Measurements from ENCODE around the gene CCDC38. TPM values are rescaled to one million over a fixed set of nuclear protein-coding genes. Genes with fewer than 3 reads are reported as not detected.

The CCDC38 gene
- total RNA-seq, 1 donor from 2014 or later, result 0.13 TPM

GRCh38 chr12:95882873-95883272 lies 59.5 kb downstream of the CCDC38 start:
- Histone ChIP-seq H3K4me3 (no peak overlapping the region), H3K36me3 (no peaks in the 10 kb centered on the region), H3K9me3 (ENCODE audit: low read depth) (no peaks in the 10 kb centered on the region), H2AFZ (replicated peaks) (no peak overlapping the region), H3K9ac (no peak overlapping the region), H3K79me2 (ENCODE audit: low read depth) (no peaks in the 10 kb centered on the region), H3K27ac (no peak overlapping the region), H3K4me1 (no peaks in the 10 kb centered on the region), H4K20me1 (ENCODE audit: low read depth) (no peaks in the 10 kb centered on the region), H3F3A (ENCODE audit: low read depth) (no peaks in the 10 kb centered on the region), H3K4me2 (no peak overlapping the region), H3K27me3 (no peaks in the 10 kb centered on the region)
- Mint-ChIP-seq H3K9me3 (no peaks in the 10 kb centered on the region), H3K27me3 (ENCODE audit: insufficient read depth, low read depth) (no peaks in the 10 kb centered on the region), H3K4me1 (no peaks in the 10 kb centered on the region), H3K27ac (no peak overlapping the region), H3K36me3 (no peaks in the 10 kb centered on the region), H3K4me3 (no peak overlapping the region)
- no peak for DNase-seq (ENCODE audit: low spot score)
- TF ChIP-seq EZH2phosphoT487 (IDR thresholded peaks at IDR 0.05) (no peak), EZH2 (IDR thresholded peaks at IDR 0.05) (no peak), CTCF (IDR thresholded peaks at IDR 0.05) (no peak)

GRCh38 chr12:95882080-95882479 lies 60.3 kb downstream of the CCDC38 start:
- Histone ChIP-seq H3K4me3 (no peak overlapping the region), H3K4me1 (no peaks in the 10 kb centered on the region), H2AFZ (replicated peaks) (no peak overlapping the region), H3K79me2 (ENCODE audit: low read depth) (no peaks in the 10 kb centered on the region), H3K36me3 (no peaks in the 10 kb centered on the region), H3K27me3 (no peaks in the 10 kb centered on the region), H3K9ac (no peak overlapping the region), H3F3A (ENCODE audit: low read depth) (no peaks in the 10 kb centered on the region), H3K4me2 (no peak overlapping the region), H3K27ac (no peak overlapping the region), H3K9me3 (ENCODE audit: low read depth) (no peaks in the 10 kb centered on the region), H4K20me1 (ENCODE audit: low read depth) (no peaks in the 10 kb centered on the region)
- no peak overlapping the region for H3K27ac Mint-ChIP-seq
- no peaks in the 10 kb centered on the region for H3K4me1 Mint-ChIP-seq
- H3K27me3 Mint-ChIP-seq (ENCODE audit: insufficient read depth, low read depth), result no peaks in the 10 kb centered on the region
- DNase-seq (ENCODE audit: low spot score), result no peak
- no peaks in the 10 kb centered on the region for H3K36me3 Mint-ChIP-seq
- H3K4me3 Mint-ChIP-seq, result no peak overlapping the region
- TF ChIP-seq EZH2 (IDR thresholded peaks at IDR 0.05) (no peak), EZH2phosphoT487 (IDR thresholded peaks at IDR 0.05) (no peak), CTCF (IDR thresholded peaks at IDR 0.05) (no peak)
- no peaks in the 10 kb centered on the region for H3K9me3 Mint-ChIP-seq

GRCh38 chr12:95881331-95881955 lies 61.0 kb downstream of the CCDC38 start:
- no peaks in the 10 kb centered on the region for H3K4me1 ChIP-seq
- H3K27me3 Mint-ChIP-seq (ENCODE audit: insufficient read depth, low read depth), result no peaks in the 10 kb centered on the region
- no peak overlapping the region for H3K4me3 Mint-ChIP-seq
- no peaks in the 10 kb centered on the region for H3K9me3 ChIP-seq (ENCODE audit: low read depth)
- no peaks in the 10 kb centered on the region for H4K20me1 ChIP-seq (ENCODE audit: low read depth)
- H3K4me3 ChIP-seq, result no peak overlapping the region
- no peak for DNase-seq (ENCODE audit: low spot score)
- H3K27me3 ChIP-seq, result no peaks in the 10 kb centered on the region
- no peaks in the 10 kb centered on the region for H3F3A ChIP-seq (ENCODE audit: low read depth)
- no peak overlapping the region for H3K9ac ChIP-seq
- no peak overlapping the region for H3K27ac Mint-ChIP-seq
- no peaks in the 10 kb centered on the region for H3K36me3 ChIP-seq
- H3K79me2 ChIP-seq (ENCODE audit: low read depth), result no peaks in the 10 kb centered on the region
- H3K4me1 Mint-ChIP-seq, result no peaks in the 10 kb centered on the region
- H2AFZ ChIP-seq (replicated peaks), result no peak overlapping the region
- TF ChIP-seq EZH2 (IDR thresholded peaks at IDR 0.05), result no peak
- no peaks in the 10 kb centered on the region for H3K36me3 Mint-ChIP-seq
- no peaks in the 10 kb centered on the region for H3K9me3 Mint-ChIP-seq
- no peak overlapping the region for H3K4me2 ChIP-seq
- H3K27ac ChIP-seq, result no peak overlapping the region

- Mint-ChIP-seq H3K27ac (no peak overlapping the region), H3K4me3 (no peak overlapping the region), H3K4me1 (no peaks in the 10 kb centered on the region), H3K36me3 (peaks cover 2% of the 10 kb centered on the region), H3K27me3 (ENCODE audit: insufficient read depth, low read depth) (no peaks in the 10 kb centered on the region), H3K9me3 (peaks cover 3% of the 10 kb centered on the region)
- Histone ChIP-seq H3K27me3 (no peaks in the 10 kb centered on the region), H3K4me3 (no peak overlapping the region), H3F3A (ENCODE audit: low read depth) (no peaks in the 10 kb centered on the region), H3K27ac (no peak overlapping the region), H3K4me1 (no peaks in the 10 kb centered on the region), H4K20me1 (ENCODE audit: low read depth) (no peaks in the 10 kb centered on the region), H3K4me2 (no peak overlapping the region), H3K9ac (no peak overlapping the region), H3K9me3 (ENCODE audit: low read depth) (no peaks in the 10 kb centered on the region), H2AFZ (replicated peaks) (no peak overlapping the region), H3K36me3 (no peaks in the 10 kb centered on the region), H3K79me2 (ENCODE audit: low read depth) (no peaks in the 10 kb centered on the region)
- TF ChIP-seq CTCF (IDR thresholded peaks at IDR 0.05) (no peak), EZH2 (IDR thresholded peaks at IDR 0.05) (no peak), EZH2phosphoT487 (IDR thresholded peaks at IDR 0.05) (no peak)
- DNase-seq (ENCODE audit: low spot score), result no peak
Observed at GRCh38 chr12:95880895-95881294, 61.5 kb downstream of the CCDC38 start.
